ENCODE data around the gene PPP2R5E. TPM values are rescaled to one million over a fixed set of nuclear protein-coding genes. Genes with fewer than 3 reads are reported as not detected.

The PPP2R5E gene
- total RNA-seq, 4 donors from 2014 or later = 10.5 to 45.2 (median 27.8) TPM

DNA sequence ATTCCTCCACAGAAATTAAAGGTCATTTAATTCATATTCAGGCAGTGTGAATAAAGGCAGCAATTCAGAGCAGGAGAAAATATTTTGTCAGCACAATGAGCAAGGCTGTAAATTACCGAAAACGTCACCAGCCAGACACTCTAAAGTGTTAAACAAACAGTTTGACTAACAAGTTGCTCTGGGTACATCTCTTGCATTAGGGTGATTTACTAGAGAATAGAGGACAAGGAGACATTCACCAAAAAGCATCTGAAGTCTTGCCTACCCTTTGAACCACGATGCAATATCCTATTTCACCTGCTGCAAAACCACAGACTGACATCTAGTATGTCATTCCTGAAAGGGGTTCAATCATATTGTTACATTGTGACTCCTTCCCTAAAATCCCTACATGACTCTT, 197.4 kb downstream of the PPP2R5E start:
- Histone ChIP-seq H3K27me3 (peaks cover 6% of the 10 kb centered on the region), H3K4me1 (no peaks in the 10 kb centered on the region), H3K4me3 (no peak overlapping the region), H3K9me3 (no peaks in the 10 kb centered on the region), H3K36me3 (no peaks in the 10 kb centered on the region), H3K27ac (no peak overlapping the region)
- in situ Hi-C loops (cut with MboI; ENCODE audit: low pct_ligation_motif_present in 1 of 4, low pct_unique_long_range_greater_than_20kb in 1 of 4, low sequenced_read_pairs in 3 of 4) = no loop called here
- 39 to 42% methylated on average over 3 of the region's 3 CpGs for WGBS, 2 donors (ENCODE audit: low coverage in 1 of 2)
- DNase-seq = no peak
- no peak for TF ChIP-seq POLR2A (IDR thresholded peaks at IDR 0.05)
- TF ChIP-seq, protein P1, sequence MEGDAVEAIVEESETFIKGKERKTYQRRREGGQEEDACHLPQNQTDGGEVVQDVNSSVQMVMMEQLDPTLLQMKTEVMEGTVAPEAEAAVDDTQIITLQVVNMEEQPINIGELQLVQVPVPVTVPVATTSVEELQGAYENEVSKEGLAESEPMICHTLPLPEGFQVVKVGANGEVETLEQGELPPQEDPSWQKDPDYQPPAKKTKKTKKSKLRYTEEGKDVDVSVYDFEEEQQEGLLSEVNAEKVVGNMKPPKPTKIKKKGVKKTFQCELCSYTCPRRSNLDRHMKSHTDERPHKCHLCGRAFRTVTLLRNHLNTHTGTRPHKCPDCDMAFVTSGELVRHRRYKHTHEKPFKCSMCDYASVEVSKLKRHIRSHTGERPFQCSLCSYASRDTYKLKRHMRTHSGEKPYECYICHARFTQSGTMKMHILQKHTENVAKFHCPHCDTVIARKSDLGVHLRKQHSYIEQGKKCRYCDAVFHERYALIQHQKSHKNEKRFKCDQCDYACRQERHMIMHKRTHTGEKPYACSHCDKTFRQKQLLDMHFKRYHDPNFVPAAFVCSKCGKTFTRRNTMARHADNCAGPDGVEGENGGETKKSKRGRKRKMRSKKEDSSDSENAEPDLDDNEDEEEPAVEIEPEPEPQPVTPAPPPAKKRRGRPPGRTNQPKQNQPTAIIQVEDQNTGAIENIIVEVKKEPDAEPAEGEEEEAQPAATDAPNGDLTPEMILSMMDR (IDR thresholded peaks at IDR 0.05) = no peak
- no peak for TF ChIP-seq POLR2AphosphoS5 (IDR thresholded peaks at IDR 0.05)
- TF ChIP-seq EP300 (IDR thresholded peaks at IDR 0.05; ENCODE audit: low read depth) = no peak
- intact Hi-C loops (cut with DNase I; ENCODE audit: low total_unique reads) = no loop called here

DNA sequence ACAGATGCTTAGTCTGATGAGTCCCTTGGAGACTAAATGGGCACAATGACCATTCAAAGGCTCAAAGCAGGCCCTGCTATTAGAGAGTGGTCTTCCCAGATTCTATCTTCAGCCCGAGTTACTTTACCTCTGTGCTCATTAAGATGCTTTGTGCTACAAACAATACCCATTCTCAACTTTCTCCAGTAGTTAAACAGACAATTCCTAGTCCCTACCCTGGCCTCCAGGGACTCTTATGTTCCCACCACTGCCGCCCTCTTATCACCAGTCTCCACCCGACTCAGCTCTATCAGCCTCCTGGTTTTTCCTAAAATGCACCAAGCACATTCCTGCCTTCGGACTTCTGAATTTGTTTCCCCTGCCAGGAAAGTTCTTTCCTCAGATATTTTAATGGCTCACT, 198.8 kb downstream of the PPP2R5E start:
- intact Hi-C loops (cut with DNase I; ENCODE audit: low total_unique reads) (no loop called here), in situ Hi-C loops (cut with MboI; ENCODE audit: low pct_ligation_motif_present in 1 of 4, low pct_unique_long_range_greater_than_20kb in 1 of 4, low sequenced_read_pairs in 3 of 4) (no loop called here)
- no peak overlapping the region for H3K4me3 ChIP-seq
- whole genome bisulfite sequencing, 2 donors (ENCODE audit: low coverage in 1 of 2) = 78 to 81% methylated on average over 4 of the region's 4 CpGs
- H3K9me3 ChIP-seq = no peaks in the 10 kb centered on the region
- no peak for TF ChIP-seq POLR2A (IDR thresholded peaks at IDR 0.05)
- TF ChIP-seq, protein P1 (IDR thresholded peaks at IDR 0.05) = no peak
- no peak for TF ChIP-seq POLR2AphosphoS5 (IDR thresholded peaks at IDR 0.05)
- no peak for TF ChIP-seq EP300 (IDR thresholded peaks at IDR 0.05; ENCODE audit: low read depth)
- no peaks in the 10 kb centered on the region for H3K36me3 ChIP-seq
- peaks cover 6% of the 10 kb centered on the region for H3K27me3 ChIP-seq
- DNase-seq = no peak
- no peak overlapping the region for H3K27ac ChIP-seq
- no peaks in the 10 kb centered on the region for H3K4me1 ChIP-seq

DNA sequence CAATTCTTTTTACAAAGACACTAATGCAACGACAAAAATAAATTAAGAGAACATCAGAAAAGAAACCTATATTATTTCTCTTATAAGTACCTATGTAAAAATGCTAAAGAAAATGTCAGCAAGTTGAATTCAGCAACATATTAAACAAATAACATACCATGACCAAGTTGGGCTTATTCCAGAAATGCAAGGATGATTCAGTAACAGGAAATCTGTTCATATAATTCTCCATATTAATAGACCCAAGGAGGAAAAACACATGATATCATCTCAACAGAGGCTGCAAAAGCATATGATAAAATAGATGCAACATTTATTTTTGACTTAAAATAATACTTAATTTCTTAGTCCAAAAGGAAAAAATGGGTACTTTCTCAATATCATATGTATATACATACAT, 199.3 kb downstream of the PPP2R5E start:
- TF ChIP-seq, protein P1 (IDR thresholded peaks at IDR 0.05) = no peak
- TF ChIP-seq POLR2AphosphoS5 (IDR thresholded peaks at IDR 0.05) = no peak
- TF ChIP-seq POLR2A (IDR thresholded peaks at IDR 0.05) = no peak
- no peak for TF ChIP-seq EP300 (IDR thresholded peaks at IDR 0.05; ENCODE audit: low read depth)
- in situ Hi-C loops (cut with MboI; ENCODE audit: low pct_ligation_motif_present in 1 of 4, low pct_unique_long_range_greater_than_20kb in 1 of 4, low sequenced_read_pairs in 3 of 4) = no loop called here
- Histone ChIP-seq H3K36me3 (no peaks in the 10 kb centered on the region), H3K27me3 (peaks cover 6% of the 10 kb centered on the region), H3K4me3 (no peak overlapping the region), H3K27ac (no peak overlapping the region), H3K4me1 (no peaks in the 10 kb centered on the region), H3K9me3 (no peaks in the 10 kb centered on the region)
- intact Hi-C loops (cut with DNase I; ENCODE audit: low total_unique reads) = no loop called here
- DNase-seq = no peak
- 84 to 100% methylated on average over 1 of the region's 1 CpG for WGBS, 2 donors (ENCODE audit: low coverage in 1 of 2)

DNA sequence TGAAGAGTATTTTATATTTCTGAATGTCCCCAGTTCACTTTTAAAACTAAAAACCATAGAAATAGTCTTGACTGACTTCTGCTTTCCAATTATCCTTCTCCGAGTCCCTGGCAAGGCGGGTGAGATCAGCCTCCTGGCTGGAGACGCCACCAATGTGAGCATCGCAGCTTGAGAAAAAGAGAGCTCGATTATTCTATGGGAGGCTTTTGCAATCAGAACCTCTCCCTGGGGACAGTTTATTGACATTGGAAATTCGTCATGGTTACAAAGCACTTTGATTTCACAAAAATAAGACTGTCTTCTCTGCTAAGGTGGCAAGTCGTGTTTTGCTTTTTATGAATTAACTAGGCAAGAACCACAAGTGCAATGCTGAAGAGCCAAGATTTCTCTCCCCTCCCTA, 200.8 kb downstream of the PPP2R5E start:
- 59 to 73% methylated on average over 4 to 7 of the region's 7 CpGs for WGBS, 2 donors (ENCODE audit: low coverage in 1 of 2)
- no peak overlapping the region for H3K27ac ChIP-seq
- no peaks in the 10 kb centered on the region for H3K9me3 ChIP-seq
- DNase-seq = no peak
- no peaks in the 10 kb centered on the region for H3K4me1 ChIP-seq
- H3K27me3 ChIP-seq = peaks cover 6% of the 10 kb centered on the region
- in situ Hi-C loops (cut with MboI; ENCODE audit: low pct_ligation_motif_present in 1 of 4, low pct_unique_long_range_greater_than_20kb in 1 of 4, low sequenced_read_pairs in 3 of 4) (no loop called here), intact Hi-C loops (cut with DNase I; ENCODE audit: low total_unique reads) (no loop called here)
- no peaks in the 10 kb centered on the region for H3K36me3 ChIP-seq
- no peak overlapping the region for H3K4me3 ChIP-seq
- TF ChIP-seq POLR2AphosphoS5 (IDR thresholded peaks at IDR 0.05) = no peak
- TF ChIP-seq EP300 (IDR thresholded peaks at IDR 0.05; ENCODE audit: low read depth) = no peak
- TF ChIP-seq, protein P1 (IDR thresholded peaks at IDR 0.05) = no peak
- no peak for TF ChIP-seq POLR2A (IDR thresholded peaks at IDR 0.05)

Data from transverse colon (tissue), 4 donors.